Mesodermal cell (in vitro differentiated cells): Measurements from ENCODE around the gene RPUSD1.

Experiments used
- H3K27ac ChIP-seq: 2 replicates; pipeline ENCODE4 v1.7.0; 2013; ENCODE audit warnings: mild to moderate bottlenecking, low read depth, low read length, moderate library complexity; ENCODE audit not compliant: severe bottlenecking
- H3K36me3 ChIP-seq: 2 replicates; pipeline ENCODE4 v1.7.1; 2013; ENCODE audit warnings: mild to moderate bottlenecking, low read length, moderate library complexity; ENCODE audit not compliant: control insufficient read depth, insufficient read depth
- H3K4me1 ChIP-seq: one replicate; pipeline ENCODE4 v1.7.1; 2013; ENCODE audit warnings: mild to moderate bottlenecking, low read length; ENCODE audit not compliant: insufficient read depth, control insufficient read depth, poor library complexity, severe bottlenecking
- H3K4me3 ChIP-seq: 2 replicates; pipeline ENCODE4 v1.7.0; 2013; ENCODE audit warnings: low read length, control low read depth, mild to moderate bottlenecking; ENCODE audit not compliant: insufficient read depth, poor library complexity, severe bottlenecking; ENCODE audit errors: extremely low read depth
- H3K9me3 ChIP-seq: 2 replicates; pipeline ENCODE4 v1.7.1; 2013; ENCODE audit warnings: mild to moderate bottlenecking, low read length, moderate library complexity; ENCODE audit not compliant: control insufficient read depth
- WGBS, 2 experiments: methylation state at CpG; one replicate each; pipeline ENCODE4 v1.1.5; 2013; ENCODE audit warnings: missing lambda C conversion rate in 2 of 2; ENCODE audit not compliant: insufficient coverage in 2 of 2; 5-methylcytosine and 5-hydroxymethylcytosine counted together

Gene RPUSD1

GRCh38 chr16:740764-741505 is 47.2 kb downstream of the RPUSD1 start, which contains the start of gene CIAO3:
TSS of gene CIAO3 (minus strand) at chr16:740997. CDS start at chr16:740985, 12 bp downstream.
- H3K4me1 ChIP-seq = no peaks in the 10 kb centered on the region
- H3K27ac ChIP-seq = no peak within 1 kb of the TSS
- H3K9me3 ChIP-seq = no peaks in the 10 kb centered on the region
- 0% methylated on average over 74 to 75 of the region's 79 CpGs for whole genome bisulfite sequencing, 2 experiments
- H3K36me3 ChIP-seq = peaks cover 31% of the 10 kb centered on the region
- peak within 1 kb of the TSS; percentile 82 for H3K4me3 ChIP-seq

GRCh38 chr16:740459-740763 is 47.8 kb downstream of the RPUSD1 start:
- Histone ChIP-seq H3K4me1 (no peaks in the 10 kb centered on the region), H3K36me3 (peaks cover 37% of the 10 kb centered on the region), H3K9me3 (no peaks in the 10 kb centered on the region), H3K4me3 (peak overlapping the region; percentile 82), H3K27ac (no peak overlapping the region)
- 1% methylated on average over 18 of the region's 22 CpGs for WGBS, 2 experiments

- H3K4me3 ChIP-seq = peak overlapping the region; percentile 82
- H3K4me1 ChIP-seq = no peaks in the 10 kb centered on the region
- H3K36me3 ChIP-seq = peaks cover 39% of the 10 kb centered on the region
- H3K27ac ChIP-seq = no peak overlapping the region
- H3K9me3 ChIP-seq = no peaks in the 10 kb centered on the region
- WGBS, 2 experiments = 54 to 80% methylated on average over 25 to 34 of the region's 38 CpGs
Observed at GRCh38 chr16:739560-740458, 48.4 kb downstream of the RPUSD1 start.

GRCh38 chr16:736936-737481 is 51.2 kb downstream of the RPUSD1 start:
- peaks cover 51% of the 10 kb centered on the region for H3K36me3 ChIP-seq
- 95 to 96% methylated on average over 29 of the region's 29 CpGs for WGBS, 2 experiments
- H3K4me1 ChIP-seq = no peaks in the 10 kb centered on the region

GRCh38 chr16:735982-736453 is 52.2 kb downstream of the RPUSD1 start:
- Histone ChIP-seq H3K36me3 (peaks cover 57% of the 10 kb centered on the region), H3K9me3 (no peaks in the 10 kb centered on the region), H3K27ac (no peak overlapping the region), H3K4me3 (no peak overlapping the region), H3K4me1 (no peaks in the 10 kb centered on the region)
- WGBS, 2 experiments = 97 to 98% methylated on average over 13 of the region's 13 CpGs

More at GRCh38 chr16:736936-737481, 51.2 kb downstream of the RPUSD1 start:
- no peak overlapping the region for H3K4me3 ChIP-seq
- no peak overlapping the region for H3K27ac ChIP-seq
- H3K9me3 ChIP-seq = no peaks in the 10 kb centered on the region

- Histone ChIP-seq H3K27ac (no peak overlapping the region), H3K4me3 (no peak overlapping the region), H3K4me1 (no peaks in the 10 kb centered on the region), H3K36me3 (peaks cover 62% of the 10 kb centered on the region), H3K9me3 (no peaks in the 10 kb centered on the region)
- WGBS, 2 experiments = 93 to 96% methylated on average over 21 to 25 of the region's 25 CpGs
Observed at GRCh38 chr16:734981-735881, 53.0 kb downstream of the RPUSD1 start.
